ENCODE measurements around the gene KRTAP10-6. TPM values are rescaled to one million over a fixed set of nuclear protein-coding genes. Genes with fewer than 3 reads are reported as not detected.

KRTAP10-6 gene
- total and polyA plus RNA-seq, 2 of the 8 experiments (the other 6 are each of a cell fraction or from before 2014, with no cell fraction given): 0.12 TPM; not detected in 1

DNA sequence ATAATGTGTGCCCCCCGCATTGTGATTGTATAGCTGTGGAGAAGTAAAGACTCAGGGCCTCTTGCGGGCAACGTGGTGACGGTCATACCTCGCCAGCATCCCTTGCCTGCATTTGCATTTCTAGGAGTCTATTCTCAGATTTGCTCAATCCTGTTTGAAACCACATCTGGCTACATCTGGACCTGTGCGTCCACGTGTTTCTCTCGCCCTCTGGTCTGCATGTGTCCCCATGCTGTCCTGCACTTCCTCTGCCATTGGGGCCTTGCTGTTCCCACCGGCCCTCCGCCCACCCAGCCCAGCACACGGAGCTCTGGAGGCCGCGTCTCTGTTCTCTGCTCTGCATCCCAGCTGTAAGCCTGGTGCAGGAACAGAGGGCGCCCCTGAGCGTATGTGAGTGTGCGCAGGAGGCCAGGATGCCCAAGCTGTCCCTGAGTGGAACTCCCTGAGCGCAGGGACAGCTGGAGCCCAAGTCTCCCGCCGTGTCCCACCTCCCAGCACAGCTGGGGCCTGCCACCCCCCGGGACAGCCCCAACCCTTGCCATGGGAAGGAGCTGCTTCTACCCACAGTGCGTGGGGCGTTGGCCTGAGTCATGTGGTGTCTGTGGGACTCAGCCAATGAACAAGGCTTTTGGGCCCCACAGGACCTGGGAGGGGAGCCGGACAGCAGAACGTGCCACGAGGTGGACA lies 42.6 kb downstream of the KRTAP10-6 start:
- Histone ChIP-seq H2BK120ac (replicated peaks; ENCODE audit: low read depth, low read length) (peak overlapping the region; percentile 84), H3K23me2 (ENCODE audit: low read depth, low read length) (no peaks in the 10 kb centered on the region), H3K18ac (ENCODE audit: extremely low read depth, low read length) (peak overlapping the region; percentile 96), H4K5ac (ENCODE audit: insufficient read length, low read depth, low read length) (peak overlapping the region; percentile 18), H2AFZ (ENCODE audit: low read length) (no peak overlapping the region), H3K79me2 (ENCODE audit: control insufficient read depth in 1 of 2, insufficient read depth in 2 of 2, low read length in 2 of 2) (no peaks in the 10 kb centered on the region), H3K14ac (ENCODE audit: insufficient read length) (no peak overlapping the region), H2BK5ac (ENCODE audit: low read depth, low read length) (peak overlapping the region; percentile 94), H3K23ac (ENCODE audit: insufficient read length) (no peak overlapping the region), H3K27me3 (replicated peaks in 1 of 4; ENCODE audit: control insufficient read depth in 3 of 4, extremely low read depth in 1 of 4, insufficient read depth in 3 of 4, low read length in 3 of 4) (no peaks in the 10 kb centered on the region), H3K4me3 (ENCODE audit: extremely low read depth in 1 of 4, insufficient read depth in 2 of 4, low read depth in 3 of 4, low read length in 4 of 4) (no peak overlapping the region), H3K36me3 (ENCODE audit: control insufficient read depth in 2 of 4, insufficient read depth in 4 of 4, low read length in 3 of 4) (no peaks in the 10 kb centered on the region), H2BK15ac (ENCODE audit: low read length) (peak overlapping the region; percentile 99; the same call in 1 of the 2 replicates), H2BK20ac (ENCODE audit: low read length) (peak overlapping the region; percentile 99), H3K9ac (replicated peaks in 1 of 4; ENCODE audit: extremely low read depth in 1 of 4, low read depth in 3 of 4, low read length in 3 of 4) (no peak overlapping the region; a peak in 1 of 7 replicates), H3K4me1 (replicated peaks in 1 of 4; ENCODE audit: control insufficient read depth in 3 of 4, insufficient read depth in 4 of 4, low read length in 3 of 4) (peaks cover 9 to 35% (median 17%) of the 10 kb centered on the region in 4 experiments), H4K91ac (replicated peaks; ENCODE audit: insufficient read length, low read length) (peak overlapping the region; percentile 95), H3K56ac (replicated peaks; ENCODE audit: insufficient read length, low read depth, low read length) (no peak overlapping the region), H3K4ac (replicated peaks; ENCODE audit: insufficient read length, low read depth, low read length) (peak overlapping the region; percentile 82), H4K8ac (ENCODE audit: extremely low read depth, insufficient read depth, low read length) (peak overlapping the region; percentile 80; the same call in 1 of the 2 replicates), H3K27ac (ENCODE audit: low read depth, low read length) (peak overlapping the region; percentile 34; the same call in 1 of the 2 replicates), H4K20me1 (replicated peaks in 1 of 2; ENCODE audit: control insufficient read depth in 1 of 2, insufficient read depth in 2 of 2, low read length in 2 of 2) (no peaks in the 10 kb centered on the region), H2AK5ac (ENCODE audit: low read depth, low read length) (peak overlapping the region; percentile 88; the same call in 1 of the 2 replicates), H2BK12ac (ENCODE audit: low read depth, low read length) (peak overlapping the region; percentile 100), H3K4me2 (ENCODE audit: insufficient read depth in 1 of 2, low read depth in 2 of 2, low read length in 2 of 2) (peak overlapping the region; percentile 2 to 61; a peak in 2 of 4 replicates), H3K79me1 (ENCODE audit: low read depth, low read length) (no peaks in the 10 kb centered on the region), H3K9me3 (ENCODE audit: insufficient read depth in 2 of 2, low read depth in 1 of 2, low read length in 1 of 2) (peaks cover 0 to under 1% of the 10 kb centered on the region in 2 experiments; a peak in 1 of 4 replicates)
- FAIRE-seq (no peak), DNase-seq (ENCODE audit: low read depth in 1 of 2, low spot score in 2 of 2) (peak in 1 of 2 experiments; percentile 53)
- CTCF ChIA-PET (ENCODE audit: partially characterized antibody): interaction anchor here (0.8 to 2.3 kb wide), 10 partner anchors 9 to 249 kb away, joined by 3 to 8 read pairs (median 4); no protein-coding TSS in a partner anchor
- POLR2A ChIA-PET (ENCODE audit: partially characterized antibody): interaction anchor here (1.1 to 1.6 kb wide), 6 partner anchors 8 to 216 kb away, joined by 3 to 4 read pairs (median 4); partner anchors contain the start of gene KRTAP10-1
- WGBS, 2 experiments (ENCODE audit: extremely low coverage in 1 of 2, insufficient coverage in 1 of 2, insufficient read length in 1 of 2, insufficient replicate concordance in 2 of 2, low coverage in 1 of 2, low lambda C conversion rate in 2 of 2, missing lambda C conversion rate in 1 of 2): 72% methylated on average over 15 of the region's 25 CpGs; no CpG with 5 or more reads in 1 of the 2 experiments
- TF ChIP-seq TBP (IDR thresholded peaks at IDR 0.05; ENCODE audit: low read depth, low read length) (no peak), CEBPB (IDR thresholded peaks at IDR 0.05; ENCODE audit: low read depth, low read length) (no peak), KDM4A (IDR thresholded peaks at IDR 0.05; ENCODE audit: low read depth, low read length, severe bottlenecking) (no peak), POLR2AphosphoS5 (IDR thresholded peaks at IDR 0.05; ENCODE audit: low read depth, low read length) (peak; percentile 36; the same call in 1 of the 2 replicates), RFX5 (IDR thresholded peaks at IDR 0.05; ENCODE audit: borderline replicate concordance, low read depth, low read length) (no peak)
- TF ChIP-seq, protein P1, sequence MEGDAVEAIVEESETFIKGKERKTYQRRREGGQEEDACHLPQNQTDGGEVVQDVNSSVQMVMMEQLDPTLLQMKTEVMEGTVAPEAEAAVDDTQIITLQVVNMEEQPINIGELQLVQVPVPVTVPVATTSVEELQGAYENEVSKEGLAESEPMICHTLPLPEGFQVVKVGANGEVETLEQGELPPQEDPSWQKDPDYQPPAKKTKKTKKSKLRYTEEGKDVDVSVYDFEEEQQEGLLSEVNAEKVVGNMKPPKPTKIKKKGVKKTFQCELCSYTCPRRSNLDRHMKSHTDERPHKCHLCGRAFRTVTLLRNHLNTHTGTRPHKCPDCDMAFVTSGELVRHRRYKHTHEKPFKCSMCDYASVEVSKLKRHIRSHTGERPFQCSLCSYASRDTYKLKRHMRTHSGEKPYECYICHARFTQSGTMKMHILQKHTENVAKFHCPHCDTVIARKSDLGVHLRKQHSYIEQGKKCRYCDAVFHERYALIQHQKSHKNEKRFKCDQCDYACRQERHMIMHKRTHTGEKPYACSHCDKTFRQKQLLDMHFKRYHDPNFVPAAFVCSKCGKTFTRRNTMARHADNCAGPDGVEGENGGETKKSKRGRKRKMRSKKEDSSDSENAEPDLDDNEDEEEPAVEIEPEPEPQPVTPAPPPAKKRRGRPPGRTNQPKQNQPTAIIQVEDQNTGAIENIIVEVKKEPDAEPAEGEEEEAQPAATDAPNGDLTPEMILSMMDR (IDR thresholded peaks at IDR 0.05; ENCODE audit: control extremely low read depth in 1 of 3, insufficient read depth in 1 of 3, low read depth in 1 of 3, low read length in 3 of 3): peak in 1 of 3 experiments; percentile 18; a peak in 1 of 4 replicates
